SK-N-DZ (cell line): ENCODE results near the gene UBXN1.
"Not testable (repeated sequence)": the region's sequence is repeated elsewhere in the genome, so short reads cannot be mapped to it uniquely, and the experiment has no call there.

Source experiments
- DNase-seq: peaks from one replicate; pipeline ENCODE4 v3.0.0-alpha.2; 2015; ENCODE audit warnings: low spot score

Gene UBXN1

DNA sequence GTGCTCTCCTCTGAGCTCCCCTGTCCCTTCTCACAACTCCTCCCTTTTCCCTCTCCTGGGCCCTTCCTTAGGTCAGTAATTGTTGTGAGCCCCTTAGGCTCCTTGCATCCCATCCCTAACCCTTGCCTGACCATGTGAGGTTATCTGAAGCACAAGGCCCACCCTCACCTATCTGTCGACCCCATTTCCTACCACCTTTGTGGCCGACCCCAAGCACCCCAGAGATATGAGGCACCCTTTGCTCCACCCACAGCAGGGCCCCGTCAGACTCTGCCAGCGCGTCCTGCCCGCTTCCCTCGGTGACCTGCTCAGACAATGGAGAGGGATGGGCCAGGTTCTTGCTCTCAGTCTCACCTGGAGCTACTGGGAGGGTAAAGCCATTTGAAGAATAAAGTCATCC, 29.9 kb upstream of the UBXN1 start:
- peak; percentile 34 for DNase-seq

DNA sequence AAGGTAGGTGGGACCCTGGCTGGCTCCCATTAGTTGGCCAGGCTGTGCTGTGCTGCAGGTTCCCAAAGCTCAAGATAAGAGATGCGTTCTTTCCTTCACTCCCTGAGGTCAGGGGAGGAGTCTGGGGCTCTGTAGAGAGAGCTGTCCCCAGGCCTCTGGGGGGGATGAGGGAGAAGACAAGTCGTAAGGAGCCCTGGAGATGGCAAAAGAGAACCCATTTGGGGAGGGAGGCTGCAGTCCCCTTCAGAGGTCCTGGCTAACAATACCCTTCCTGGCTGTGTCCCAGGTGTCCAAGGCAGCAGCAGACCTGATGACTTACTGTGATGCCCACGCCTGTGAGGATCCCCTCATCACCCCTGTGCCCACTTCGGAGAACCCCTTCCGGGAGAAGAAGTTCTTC, 29.5 kb upstream of the UBXN1 start:
- DNase-seq = peak; percentile 30

DNA sequence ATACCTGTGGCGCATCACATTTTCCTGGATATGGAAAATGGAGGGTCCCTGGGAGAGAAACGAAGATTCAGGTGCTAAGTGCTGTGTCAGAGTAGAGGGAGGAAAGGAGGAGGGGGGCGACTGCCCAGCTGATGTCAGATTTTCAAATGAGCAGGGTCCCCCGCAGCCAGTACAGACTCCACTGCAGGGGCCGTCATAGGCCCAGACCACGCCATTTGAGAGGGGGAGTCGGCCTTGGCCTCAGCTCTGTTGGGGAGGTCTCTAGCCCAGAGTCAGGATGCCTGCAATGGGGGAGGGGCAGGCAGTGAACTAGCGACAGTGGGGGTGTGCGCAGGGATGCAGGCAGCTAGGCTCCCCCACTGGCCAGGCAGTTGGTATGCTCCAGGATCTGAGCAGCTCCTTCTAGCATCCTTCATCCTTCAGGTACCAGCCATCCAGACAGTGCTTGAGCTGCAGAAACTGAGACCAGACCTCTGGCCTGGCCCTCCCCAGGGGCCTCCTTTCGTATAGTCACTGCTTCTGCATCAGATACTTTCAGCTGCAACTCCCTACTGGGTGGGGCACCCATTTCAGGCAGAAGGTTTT, 28.5 kb upstream of the UBXN1 start, which contains the start of the genes BSCL2 and GNG3:
TSS of gene BSCL2 (minus strand) at position 148 of the 585 bp plus-strand sequence. CDS start 229 bp downstream, outside the sequence.
TSS of gene GNG3 (plus strand) at position 400 of the 585 bp plus-strand sequence. CDS start 620 bp downstream, outside the sequence.
- peak; percentile 99 for DNase-seq

DNA sequence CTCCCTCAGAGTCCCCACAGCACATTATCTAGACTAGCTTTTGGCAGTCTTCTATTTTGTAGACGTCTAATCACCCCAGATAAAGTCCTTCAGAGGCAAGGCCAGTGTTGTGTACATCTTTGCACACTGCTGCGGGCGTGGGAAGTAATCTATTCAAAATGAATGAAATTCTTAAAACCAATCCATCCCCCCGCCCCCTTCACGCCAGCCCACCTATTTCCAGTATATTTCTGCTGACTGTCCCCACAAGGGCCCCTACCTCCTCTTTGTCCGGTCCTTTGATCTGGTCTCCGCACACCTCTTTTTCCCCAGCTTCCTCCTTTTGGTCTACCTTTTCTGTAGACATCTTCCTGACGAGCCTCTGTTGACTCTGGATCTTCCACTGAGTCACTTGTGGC, 28.0 kb upstream of the UBXN1 start:
- DNase-seq = no peak

DNA sequence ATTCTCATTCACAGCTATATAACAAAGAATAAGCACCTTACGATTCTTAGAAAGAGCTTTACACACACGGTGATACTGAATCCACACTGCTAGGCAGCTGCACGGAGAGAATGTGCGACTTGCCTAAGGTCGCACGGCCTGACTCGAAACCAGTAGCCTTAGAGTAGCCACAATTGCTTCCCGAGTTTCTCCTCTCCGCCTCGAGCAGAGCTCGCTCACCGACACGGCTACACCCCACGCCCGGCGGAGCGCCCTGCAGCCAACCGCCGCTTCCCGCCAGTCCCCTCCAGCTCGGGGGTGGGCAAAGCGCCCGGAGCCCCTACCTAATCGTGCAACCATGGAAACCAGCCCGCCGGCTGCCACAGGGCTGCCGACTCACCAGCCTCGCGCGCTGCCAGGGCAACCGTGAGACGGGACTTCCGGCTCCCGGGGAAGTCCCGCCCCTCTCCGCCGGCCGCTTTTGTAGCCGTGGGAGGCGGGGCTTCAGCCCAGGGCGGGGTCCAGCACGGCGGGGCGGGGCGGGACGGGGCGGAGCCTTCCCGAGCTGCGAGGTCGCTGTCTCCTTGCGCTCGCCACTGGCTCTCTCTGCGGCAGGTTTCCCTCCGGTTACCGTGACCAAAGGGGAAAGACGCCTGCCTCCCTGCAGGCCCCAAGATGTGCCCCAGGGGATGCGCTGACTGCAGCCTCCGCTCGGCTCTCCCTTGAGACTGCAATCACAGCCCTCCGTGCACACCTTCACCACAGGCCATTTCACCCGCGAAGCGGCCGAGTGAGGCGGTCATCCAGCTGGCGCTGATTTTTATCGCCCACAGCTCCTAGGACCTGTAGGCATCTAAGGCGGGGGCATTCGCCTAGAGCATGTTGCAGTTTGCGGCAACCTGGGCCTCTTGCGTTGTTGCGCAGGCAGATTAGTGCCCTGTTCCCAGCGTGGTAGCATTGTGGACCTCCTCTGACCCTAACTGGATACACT, 27.3 kb upstream of the UBXN1 start:
- peak; percentile 91 for DNase-seq

DNA sequence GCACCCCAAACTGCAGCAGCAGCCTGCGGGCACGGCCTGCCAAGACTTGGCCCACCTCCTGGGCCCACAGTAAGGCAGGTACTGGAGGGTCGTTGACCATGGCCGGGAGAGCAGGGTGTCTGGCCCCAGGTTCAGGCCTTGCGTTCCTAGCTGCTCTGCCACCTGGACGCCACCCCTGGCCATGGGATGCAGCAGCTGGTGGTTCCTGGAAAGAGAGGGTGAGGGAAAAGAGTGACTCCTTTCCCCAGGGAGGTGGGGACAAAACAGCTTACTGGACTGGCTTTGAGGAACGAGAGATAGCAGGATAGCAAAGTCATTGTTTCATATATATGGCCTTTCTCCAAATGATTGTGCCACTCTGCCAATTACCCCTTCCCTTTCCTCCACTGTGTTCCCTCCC, 26.5 kb upstream of the UBXN1 start:
- DNase-seq = no peak

DNA sequence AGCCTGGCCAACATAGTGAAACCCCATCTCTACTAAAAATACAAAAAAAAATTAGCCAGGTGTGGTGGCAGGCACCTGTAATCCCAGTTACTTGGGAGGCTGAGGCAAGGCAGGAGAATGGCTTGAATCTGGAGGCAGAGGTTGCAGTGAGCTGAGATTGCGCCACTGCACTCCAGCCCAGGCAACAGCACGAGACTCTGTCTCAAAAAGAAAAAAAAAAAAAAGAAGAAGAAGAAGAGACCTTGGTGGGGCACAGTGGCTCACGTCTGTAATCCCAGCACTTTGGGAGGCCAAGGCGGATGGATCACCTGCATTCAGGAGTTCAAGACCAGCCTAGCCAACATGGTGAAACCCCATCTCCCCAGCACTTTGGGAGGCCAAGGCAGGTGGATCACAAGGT, 25.0 kb upstream of the UBXN1 start:
- DNase-seq = not testable (repeated sequence)

DNA sequence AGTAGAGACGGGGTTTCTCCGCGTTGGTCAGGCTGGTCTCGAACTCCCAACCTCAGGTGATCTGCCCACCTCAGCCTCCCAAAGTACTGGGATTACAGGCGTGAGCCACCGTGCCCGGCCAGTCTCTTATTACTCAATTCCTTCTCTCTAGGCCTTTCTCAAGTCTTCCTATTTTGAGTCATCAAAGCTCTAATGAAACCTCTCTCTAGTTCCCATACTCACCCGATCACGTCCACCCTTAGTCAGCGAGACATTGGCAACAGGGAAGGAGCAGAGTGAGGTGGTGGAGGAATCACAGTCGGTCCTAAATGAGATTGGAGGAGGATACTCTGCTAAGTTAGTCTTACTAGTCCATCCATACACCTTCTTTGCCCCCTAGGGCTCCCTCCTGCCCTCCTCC, 23.4 kb upstream of the UBXN1 start:
- no peak for DNase-seq

DNA sequence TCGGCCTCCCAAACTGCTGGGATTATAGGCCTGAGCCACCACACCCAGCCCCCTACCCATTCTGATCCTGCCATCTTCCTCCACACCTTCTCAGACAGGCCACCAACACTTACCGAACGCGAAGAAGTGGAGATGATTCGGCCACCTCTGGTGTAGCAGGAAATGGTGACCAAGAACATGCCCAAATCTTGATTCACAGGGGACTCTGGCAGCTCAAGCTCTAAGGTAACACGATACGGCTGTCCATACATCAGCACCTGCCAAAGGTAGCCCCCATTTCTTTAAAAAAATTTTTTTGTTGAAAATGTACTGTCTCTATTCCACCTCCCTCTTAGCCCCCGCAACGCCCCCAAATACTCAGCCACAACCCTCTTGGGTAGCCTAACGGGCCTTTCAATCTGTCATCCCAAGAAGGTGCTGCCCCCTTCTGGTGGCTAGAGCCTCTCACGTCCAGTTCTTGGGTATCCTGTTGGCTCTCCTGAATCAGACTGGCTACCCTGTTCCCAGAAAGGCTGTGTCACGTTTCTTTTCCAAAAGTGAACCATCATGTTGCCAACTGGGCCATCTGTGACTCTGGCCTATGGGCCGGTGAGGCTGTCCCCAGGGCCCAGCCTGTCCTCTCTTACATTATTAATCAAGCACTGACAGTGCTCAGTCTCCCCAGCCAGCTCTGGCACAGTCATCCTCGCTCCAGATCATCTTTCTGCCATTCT, 15.7 kb upstream of the UBXN1 start:
- peak; percentile 82 for DNase-seq

DNA sequence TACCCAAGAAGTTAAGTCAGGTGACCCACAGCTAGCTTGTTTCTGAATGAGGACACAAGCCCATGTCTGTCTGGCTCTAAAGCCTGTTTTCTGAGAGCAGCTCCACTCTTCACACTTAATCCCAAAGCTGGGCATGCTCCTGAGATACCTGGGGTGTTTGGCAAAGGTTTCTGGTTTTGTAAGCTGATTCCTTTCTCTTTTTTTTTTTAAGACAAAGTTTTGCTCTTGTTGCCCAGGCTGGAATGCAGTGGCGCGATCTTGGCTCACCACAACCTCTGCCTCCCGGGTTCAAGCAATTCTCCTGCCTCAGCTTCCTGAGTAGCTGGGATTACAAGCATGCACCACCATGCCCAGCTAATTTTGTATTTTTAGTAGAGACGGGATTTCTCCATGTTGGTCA, 14.8 kb upstream of the UBXN1 start:
- not testable (repeated sequence) for DNase-seq

DNA sequence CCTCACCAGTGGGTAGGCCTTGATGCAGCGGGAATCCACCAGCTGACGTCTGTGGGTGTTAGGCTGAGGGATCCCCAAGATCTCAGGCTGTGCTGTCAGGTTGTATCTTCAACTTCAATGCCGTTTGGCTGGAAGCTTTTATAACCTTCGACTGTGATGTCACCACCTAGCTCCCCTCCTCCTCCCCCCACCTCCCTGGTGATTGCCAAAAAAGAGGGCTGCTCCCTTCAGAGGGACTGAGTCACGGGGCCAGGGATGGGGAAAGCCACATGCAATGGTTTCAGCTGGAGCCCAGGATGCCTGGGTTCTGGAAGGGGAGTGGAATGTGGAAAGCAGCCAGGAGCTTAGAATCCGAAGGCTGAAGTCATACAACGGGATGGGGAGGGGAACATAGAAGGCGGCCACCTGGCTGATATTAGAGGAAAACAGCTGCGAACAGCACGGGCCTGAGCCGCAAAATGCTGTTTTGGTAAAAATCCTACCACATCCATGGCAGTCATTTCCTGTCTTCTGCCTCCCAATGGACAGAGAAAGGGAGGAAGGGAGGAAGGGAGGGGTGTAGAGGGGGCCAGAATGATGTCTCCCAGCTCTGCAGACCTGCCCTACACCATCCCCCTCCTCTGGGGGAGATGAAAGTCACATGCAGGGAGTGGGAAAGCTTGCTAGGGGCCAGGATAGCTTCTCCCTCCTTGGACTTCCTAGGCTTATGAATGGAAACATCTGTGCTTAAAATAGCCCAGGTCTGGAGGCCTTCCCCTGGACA, 10.7 kb upstream of the UBXN1 start, which contains the start of gene LRRN4CL:
TSS of gene LRRN4CL (minus strand) at position 110 of the 763 bp plus-strand sequence. CDS start 1,022 bp downstream, outside the sequence.
- no peak for DNase-seq

DNA sequence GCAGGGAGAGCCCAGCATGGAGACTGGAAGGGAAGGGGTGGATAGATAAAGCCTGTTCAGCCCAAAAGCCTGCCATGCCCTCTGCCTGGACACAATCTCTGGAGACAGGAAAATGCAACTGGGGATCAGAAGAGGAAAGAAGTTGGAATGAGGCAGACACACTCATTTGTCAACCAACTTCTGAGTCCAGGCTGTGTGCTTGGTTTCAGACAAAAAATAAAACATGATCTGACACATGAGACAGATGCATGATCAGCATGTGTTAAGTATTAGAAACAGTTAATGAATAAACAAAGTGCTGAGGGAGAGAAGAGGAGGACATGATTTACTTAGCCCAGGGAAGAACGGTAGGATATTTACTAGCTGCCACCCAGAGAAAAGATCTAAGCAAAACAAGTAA, 9.6 kb upstream of the UBXN1 start:
- DNase-seq = no peak

DNA sequence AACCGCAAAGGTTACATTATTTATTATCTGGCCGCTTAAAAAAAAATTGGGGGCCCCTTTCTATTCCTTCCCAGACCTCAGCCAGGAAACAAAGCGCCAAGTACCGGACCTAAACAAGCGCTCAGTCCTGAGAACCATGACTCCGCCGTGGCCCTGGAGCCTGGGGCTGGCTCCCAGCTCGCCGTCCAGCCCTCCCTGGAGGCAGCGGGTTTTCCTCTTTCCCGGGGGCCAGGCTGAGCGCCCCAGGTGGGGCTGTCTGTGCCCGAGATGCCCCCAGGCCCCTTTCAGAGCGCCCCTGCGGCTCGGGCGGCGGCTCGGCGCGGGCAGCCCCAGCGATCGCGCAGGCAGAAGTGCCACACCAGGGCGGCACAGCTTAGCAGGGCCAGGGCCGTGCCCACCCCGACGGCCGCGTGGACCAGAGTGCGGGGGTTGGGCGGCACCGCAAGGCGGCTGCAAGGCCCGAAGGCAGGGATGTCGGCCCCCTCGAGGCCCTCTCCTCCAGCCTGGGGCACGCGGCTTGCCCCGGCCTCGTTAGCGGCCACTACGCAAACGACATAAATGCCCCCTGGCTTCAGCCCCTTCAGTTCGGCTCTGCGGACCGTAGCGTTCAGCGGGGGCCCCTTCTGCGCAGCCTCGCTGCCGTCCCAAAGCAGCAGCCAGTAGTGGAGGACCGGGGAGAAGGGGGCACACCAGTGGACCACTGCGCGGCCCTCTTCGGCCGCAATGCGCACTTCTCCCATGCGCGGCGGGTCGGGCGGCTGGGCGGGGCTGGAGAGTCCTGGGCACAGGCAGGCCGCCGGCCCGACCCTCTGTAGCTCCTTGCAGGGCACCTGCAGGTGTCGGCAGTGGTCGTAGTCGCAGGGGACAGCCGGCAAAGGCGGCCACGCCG, 8.9 kb upstream of the UBXN1 start:
- DNase-seq = no peak

DNA sequence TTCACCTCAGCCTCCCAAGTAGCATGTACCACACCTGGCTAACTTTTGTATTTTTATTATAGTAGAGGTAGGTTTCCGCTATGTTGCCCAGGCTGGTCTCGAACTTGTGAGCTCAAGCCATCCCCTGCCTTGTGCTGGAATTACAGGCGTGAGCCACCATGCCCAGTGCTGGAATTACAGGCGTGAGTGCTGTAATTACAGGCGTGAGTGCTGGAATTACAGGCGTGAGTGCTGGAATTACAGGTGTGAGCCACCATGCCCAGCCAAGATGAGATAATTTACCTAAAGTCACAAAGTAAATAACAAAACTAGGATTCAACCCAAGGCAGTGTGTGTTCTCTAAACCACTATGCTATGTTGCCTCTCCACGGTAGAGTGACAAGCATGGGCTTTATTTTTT, 3.6 kb upstream of the UBXN1 start:
- no peak for DNase-seq

DNA sequence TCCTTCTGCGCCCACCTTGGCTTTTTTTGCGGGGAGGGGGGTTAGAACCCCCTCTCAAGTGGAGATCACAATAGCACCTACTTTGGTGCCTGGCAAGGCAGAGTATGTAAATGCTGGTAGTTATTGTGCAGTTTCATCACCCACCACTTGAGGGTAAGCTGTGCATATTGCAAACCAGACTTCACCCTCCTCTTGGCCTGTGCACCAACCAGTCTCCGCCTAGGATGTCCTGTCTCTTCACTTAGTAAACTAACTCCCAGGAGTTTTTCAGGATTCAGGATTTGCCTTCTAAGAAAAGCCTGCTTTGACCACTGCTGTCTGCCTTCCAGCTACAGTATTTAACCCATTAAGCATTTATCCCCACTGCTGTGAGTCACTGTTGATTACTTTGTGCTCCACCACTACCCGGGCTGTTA, 2.0 kb upstream of the UBXN1 start:
- DNase-seq = peak; percentile 79

DNA sequence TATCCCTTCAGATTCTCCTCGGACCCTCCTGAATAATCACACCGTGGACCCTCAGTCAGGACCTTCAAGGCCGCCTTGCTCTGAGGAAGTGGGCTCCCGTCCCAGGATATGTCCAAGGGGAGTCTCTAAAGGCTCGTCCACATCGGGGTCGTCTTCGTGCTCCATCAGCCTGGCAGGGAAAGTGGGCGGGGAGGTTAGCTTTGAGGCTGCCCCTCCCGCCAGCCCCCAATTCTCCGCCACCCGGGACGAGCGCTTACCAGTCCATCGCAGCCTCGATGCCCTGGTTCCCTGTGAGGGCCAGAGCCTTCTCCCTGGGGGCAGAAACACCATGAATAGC, 472 bp downstream of the UBXN1 start:
- no peak for DNase-seq

DNA sequence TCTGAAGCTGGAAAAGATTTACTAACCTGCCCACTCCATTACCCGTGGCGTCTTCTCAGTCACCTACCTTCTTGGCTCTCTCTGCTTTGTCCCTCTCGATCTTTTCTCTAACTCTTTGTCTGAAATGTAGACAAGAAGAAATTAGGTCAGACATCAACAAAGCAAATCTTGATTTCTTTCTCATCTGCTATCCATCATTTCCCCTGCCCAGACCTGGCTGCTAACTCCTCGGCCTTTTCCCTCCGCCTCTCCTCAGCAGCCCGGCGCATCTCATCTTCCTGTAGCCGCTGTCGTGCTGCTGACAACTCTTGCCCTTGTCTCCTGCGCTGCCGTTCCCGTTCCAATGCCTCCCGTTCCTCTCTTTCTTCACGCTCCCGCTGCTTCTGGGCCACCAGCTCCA, 1.2 kb downstream of the UBXN1 start:
- DNase-seq = no peak

DNA sequence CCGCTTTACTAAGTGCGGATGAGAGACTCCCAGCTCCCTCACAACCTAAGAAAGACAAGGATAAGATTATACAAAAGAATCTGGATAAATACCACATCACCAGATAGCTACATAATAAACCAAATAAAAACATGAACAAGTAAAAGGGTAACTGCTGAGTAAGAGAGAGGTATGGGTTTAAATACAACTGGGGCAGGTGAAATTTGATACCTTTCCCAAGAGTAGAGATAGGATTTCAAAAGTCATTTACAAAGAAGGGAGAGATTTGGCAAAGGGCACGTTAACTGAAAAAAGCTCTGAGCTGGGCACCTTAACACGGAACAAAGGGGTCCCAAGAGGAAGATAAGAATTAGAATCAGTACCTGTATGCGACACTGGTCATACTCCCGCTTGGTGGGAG, 1.7 kb downstream of the UBXN1 start:
- no peak for DNase-seq

DNA sequence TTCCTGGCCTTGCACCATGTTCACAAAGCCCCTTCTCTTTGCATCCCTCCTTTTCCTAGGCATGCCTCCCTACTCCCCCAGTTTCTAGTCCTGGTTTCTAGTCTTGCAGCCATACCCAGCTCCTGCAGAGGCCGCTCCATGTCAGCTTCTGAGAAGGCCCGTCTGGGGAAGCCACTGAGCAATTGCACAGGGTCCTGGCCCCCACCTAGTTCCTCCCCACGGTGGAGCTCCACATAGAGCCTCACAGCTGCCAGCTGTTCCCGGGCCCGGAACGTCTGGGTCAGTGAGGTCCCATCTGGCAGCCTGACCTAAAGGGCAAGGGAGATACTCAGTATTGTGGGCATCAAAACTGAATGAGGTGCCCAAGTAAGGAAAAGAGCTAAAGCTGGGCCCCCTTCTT, 2.2 kb downstream of the UBXN1 start:
- no peak for DNase-seq

DNA sequence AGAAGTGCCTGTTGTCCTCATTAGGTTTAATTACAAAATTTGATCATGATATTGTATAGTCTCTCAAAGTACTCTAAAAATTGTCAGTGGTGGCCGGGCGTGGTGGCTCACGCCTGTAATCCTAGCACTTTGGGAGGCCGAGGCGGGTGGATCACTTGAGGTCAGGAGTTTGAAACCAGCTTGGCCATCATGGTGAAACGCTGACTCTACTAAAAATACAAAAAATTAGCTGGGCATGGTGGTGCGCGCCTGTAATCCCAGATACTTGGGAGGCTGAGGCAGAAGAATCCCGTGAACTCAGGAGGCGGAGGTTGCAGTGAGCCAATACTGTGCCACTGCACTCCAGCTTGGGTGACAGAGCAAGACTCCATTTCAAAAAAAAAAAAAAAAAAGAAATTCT, 3.5 kb downstream of the UBXN1 start:
- DNase-seq = not testable (repeated sequence)

DNA sequence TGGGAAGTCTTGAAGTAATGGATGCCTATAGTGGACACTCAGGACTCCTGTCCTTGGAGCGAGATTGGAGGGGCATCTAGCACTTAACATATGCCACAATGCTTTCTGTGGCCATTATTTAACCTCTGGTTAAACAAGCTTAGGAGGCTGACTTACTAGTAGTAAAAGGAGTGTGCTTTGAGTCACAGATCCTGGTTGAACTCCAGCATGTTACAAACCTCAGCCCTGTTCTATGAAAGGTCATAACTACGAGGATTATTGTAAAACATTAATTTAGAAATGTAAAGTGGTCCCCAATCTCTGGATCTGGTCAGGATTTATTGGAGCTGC, 5.7 kb downstream of the UBXN1 start:
- no peak for DNase-seq
